Ovary (tissue), 9 donors: Measurements from ENCODE around the gene KIF7. TPM values are rescaled to one million over a fixed set of nuclear protein-coding genes. Genes with fewer than 3 reads are reported as not detected.

Experiments
- DNase-seq, 5 donors: peaks; one replicate each; pipeline ENCODE4 v3.0.0-alpha.2; 2019 to 2020
- H3K27ac ChIP-seq, 2 donors: fragments of 200-600 bp; one replicate each; pipeline versions ENCODE4 v1.5.1 to v1.8.0; 2019 to 2022
- H3K27me3 ChIP-seq: fragments of 200-600 bp; one replicate; pipeline ENCODE4 v1.8.0; 2022
- H3K36me3 ChIP-seq: fragments of 200-600 bp; sonication (generic); one replicate; pipeline ENCODE4 v1.5.1; 2019
- H3K4me1 ChIP-seq: one replicate; pipeline ENCODE4 v1.8.1; 2013; ENCODE audit warnings: mild to moderate bottlenecking, moderate library complexity; ENCODE audit not compliant: insufficient read depth
- H3K4me3 ChIP-seq: fragments of 200-600 bp; sonication (generic); one replicate; pipeline ENCODE4 v1.5.1; 2017
- H3K9me3 ChIP-seq, 2 donors: fragments of 200-600 bp in 1 of 2; sonication (generic) in 1 of 2; one replicate each; pipeline versions ENCODE4 v1.5.1 to v1.8.1; 2013 to 2019; ENCODE audit warnings: mild to moderate bottlenecking in 1 of 2, moderate library complexity in 1 of 2
- EP300 ChIP-seq: sonication (generic); formaldehyde crosslinking; IDR thresholded peaks from one replicate; pipeline ENCODE4 v1.6.1; 2017; ENCODE audit warnings: antibody characterized with exemption
- POLR2A ChIP-seq: fragments of 450-650 bp; IDR thresholded peaks from one replicate; pipeline ENCODE4 v1.6.1; 2017; ENCODE audit warnings: antibody characterized with exemption, mild to moderate bottlenecking, moderate library complexity
- WGBS, 3 donors: extraction: QIAGEN DNeasy Blood & Tissue Kit in 1 of 3; methylation state at CpG; one replicate each; pipeline versions ENCODE4 v1.1.5 to v1.1.7; 2013 to 2017; 5-methylcytosine and 5-hydroxymethylcytosine counted together
- intact Hi-C, 4 donors: fragments of 100-400 bp; cut with DNase I; formaldehyde crosslinking; loops; one replicate each; pipeline versions ENCODE4 v1.11.0 to v1.15.1; 2022 to 2023
- polyA plus RNA-seq, 2 donors: library from polyadenylated mRNA; stranded (reverse); fragments of 200-250 nt in 1 of 2; fragments of 350-450 nt in 1 of 2; fragmentation: Illumina TruSeq in 1 of 2; extraction: RNeasy Lipid Tissue Mini Kit (QIAGEN cat#74804) in 1 of 2; gene quantifications; one replicate each; pipeline ENCODE4 v1.2.3, GENCODE V29; 2013 to 2014
- total RNA-seq, 7 donors: library from RNA; depleted of rRNA in 2 of 7; stranded (reverse); fragments of >200 nt in 2 of 7; fragmentation: NEBNext Ultra II Directional in 3 of 7; extraction: Animal tissue kit (Norgen Biotek cat#: 25700) in 3 of 7; gene quantifications; one replicate each; pipeline versions ENCODE4 v1.1.0 to v1.2.4, GENCODE V29; 2016 to 2023
- TF ChIP-seq, protein P1 (sequence below), 3 donors: fragments of 450-650 bp in 2 of 3; fragments of 200-600 bp in 1 of 3; IDR thresholded peaks; one replicate each; pipeline versions ENCODE4 v1.5.1 to v1.8.0; 2016 to 2022; ENCODE audit warnings: antibody characterized with exemption in 3 of 3, mild to moderate bottlenecking in 1 of 3
- donor health status: DM: no; HTN: no; CAD: no; lungs with moderate emphysema.
- donor health status: DM: no; HTN: no; CAD: no.
- donor health status: Bipolar disorder and iron deficiency.
- donor health status: DM: yes; HTN: yes; CAD: no.
- donor health status: DM: no; HTN: no; CAD: no.
- donor health status: DM: yes; HTN: yes; CAD: no.

The KIF7 gene
- total and polyA plus RNA-seq, 9 donors = 1.5 to 16.3 (median 10.6) TPM

DNA sequence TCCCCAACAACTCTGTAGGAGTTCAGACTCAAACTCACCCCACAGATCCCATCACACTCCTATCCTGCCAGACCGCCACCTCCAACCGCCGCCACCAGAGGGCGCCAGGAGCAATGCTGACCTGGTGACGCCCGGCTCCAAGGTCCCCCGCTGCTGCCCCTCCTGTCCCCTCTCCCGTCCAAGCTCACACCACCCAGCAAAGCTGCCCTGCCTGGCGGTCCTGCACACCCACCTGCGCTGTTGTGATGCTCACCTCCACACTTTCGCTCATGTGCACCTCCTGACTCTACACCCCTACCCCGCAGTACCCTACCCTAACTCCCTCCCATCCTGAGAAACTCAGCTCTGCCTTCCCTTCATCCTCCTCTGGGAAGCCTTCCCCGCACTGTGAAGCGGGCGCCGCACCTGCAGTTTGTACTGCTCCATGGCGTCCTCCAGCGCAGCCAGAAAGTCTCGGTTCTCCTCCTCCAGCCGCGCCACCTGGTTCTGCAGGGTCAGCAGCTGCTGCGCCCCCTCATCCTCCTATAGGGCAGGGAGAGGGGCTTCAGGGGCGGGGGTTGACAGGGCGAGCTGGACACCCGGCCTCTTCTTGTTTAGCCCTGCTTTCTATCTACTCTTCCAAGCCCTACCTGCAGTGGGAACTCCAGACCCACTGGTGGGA lies 7.9 kb downstream of the KIF7 start:
- H3K27me3 ChIP-seq = no peaks in the 10 kb centered on the region
- H3K36me3 ChIP-seq = no peaks in the 10 kb centered on the region
- intact Hi-C loops = loop anchor here in 3 of 4 donors (5.0 to 10.0 kb wide), 2 partner anchors 97 to 100 kb away; no protein-coding TSS in a partner anchor

GRCh38 chr15:89646416-89647141 lies 8.7 kb downstream of the KIF7 start:
- no peaks in the 10 kb centered on the region for H3K27me3 ChIP-seq
- H3K27ac ChIP-seq = no peak overlapping the region
- intact Hi-C loops = loop anchor here in 3 of 4 donors (5.0 to 10.0 kb wide), 2 partner anchors 98 to 101 kb away; no protein-coding TSS in a partner anchor
- peak in 1 of 5 donors; percentile 28 for DNase-seq
- H3K4me3 ChIP-seq = no peak overlapping the region
- peaks cover 5% of the 10 kb centered on the region for H3K4me1 ChIP-seq
- no peaks in the 10 kb centered on the region for H3K36me3 ChIP-seq
- WGBS, 3 donors = 85 to 90% (median 88%) methylated on average over 22 of the region's 22 CpGs
- no peaks in the 10 kb centered on the region for H3K9me3 ChIP-seq
- no peak for TF ChIP-seq POLR2A
- TF ChIP-seq, protein P1, sequence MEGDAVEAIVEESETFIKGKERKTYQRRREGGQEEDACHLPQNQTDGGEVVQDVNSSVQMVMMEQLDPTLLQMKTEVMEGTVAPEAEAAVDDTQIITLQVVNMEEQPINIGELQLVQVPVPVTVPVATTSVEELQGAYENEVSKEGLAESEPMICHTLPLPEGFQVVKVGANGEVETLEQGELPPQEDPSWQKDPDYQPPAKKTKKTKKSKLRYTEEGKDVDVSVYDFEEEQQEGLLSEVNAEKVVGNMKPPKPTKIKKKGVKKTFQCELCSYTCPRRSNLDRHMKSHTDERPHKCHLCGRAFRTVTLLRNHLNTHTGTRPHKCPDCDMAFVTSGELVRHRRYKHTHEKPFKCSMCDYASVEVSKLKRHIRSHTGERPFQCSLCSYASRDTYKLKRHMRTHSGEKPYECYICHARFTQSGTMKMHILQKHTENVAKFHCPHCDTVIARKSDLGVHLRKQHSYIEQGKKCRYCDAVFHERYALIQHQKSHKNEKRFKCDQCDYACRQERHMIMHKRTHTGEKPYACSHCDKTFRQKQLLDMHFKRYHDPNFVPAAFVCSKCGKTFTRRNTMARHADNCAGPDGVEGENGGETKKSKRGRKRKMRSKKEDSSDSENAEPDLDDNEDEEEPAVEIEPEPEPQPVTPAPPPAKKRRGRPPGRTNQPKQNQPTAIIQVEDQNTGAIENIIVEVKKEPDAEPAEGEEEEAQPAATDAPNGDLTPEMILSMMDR (IDR thresholded peaks at IDR 0.05) = no peak
- no peak for TF ChIP-seq EP300

More for the DNA sequence above, 7.9 kb downstream of the KIF7 start:
- WGBS, 3 donors = 56 to 57% (median 57%) methylated on average over 25 of the region's 25 CpGs
- no peak overlapping the region for H3K27ac ChIP-seq
- H3K4me3 ChIP-seq = no peak overlapping the region
- no peaks in the 10 kb centered on the region for H3K9me3 ChIP-seq
- TF ChIP-seq, protein P1 (IDR thresholded peaks at IDR 0.05) = peak; percentile 65 to 89 (median 75)
- no peak for TF ChIP-seq EP300
- TF ChIP-seq POLR2A = no peak
- peak; percentile 66 to 86 (median 82) for DNase-seq
- H3K4me1 ChIP-seq = peaks cover 5% of the 10 kb centered on the region

GRCh38 chr15:89645680-89646079 lies 9.6 kb downstream of the KIF7 start:
- TF ChIP-seq, protein P1 (IDR thresholded peaks at IDR 0.05) = no peak
- H3K4me3 ChIP-seq = no peak overlapping the region
- no peaks in the 10 kb centered on the region for H3K9me3 ChIP-seq
- no peak overlapping the region for H3K27ac ChIP-seq
- no peaks in the 10 kb centered on the region for H3K36me3 ChIP-seq
- intact Hi-C loops = loop anchor here in 3 of 4 donors (5.0 to 10.0 kb wide), 2 partner anchors 99 to 102 kb away; no protein-coding TSS in a partner anchor
- H3K4me1 ChIP-seq = peaks cover 5% of the 10 kb centered on the region
- H3K27me3 ChIP-seq = no peaks in the 10 kb centered on the region
- peak in 2 of 5 donors; percentile 11 to 12 for DNase-seq
- 92 to 98% (median 97%) methylated on average over 6 to 8 of the region's 8 CpGs for WGBS, 3 donors

DNA sequence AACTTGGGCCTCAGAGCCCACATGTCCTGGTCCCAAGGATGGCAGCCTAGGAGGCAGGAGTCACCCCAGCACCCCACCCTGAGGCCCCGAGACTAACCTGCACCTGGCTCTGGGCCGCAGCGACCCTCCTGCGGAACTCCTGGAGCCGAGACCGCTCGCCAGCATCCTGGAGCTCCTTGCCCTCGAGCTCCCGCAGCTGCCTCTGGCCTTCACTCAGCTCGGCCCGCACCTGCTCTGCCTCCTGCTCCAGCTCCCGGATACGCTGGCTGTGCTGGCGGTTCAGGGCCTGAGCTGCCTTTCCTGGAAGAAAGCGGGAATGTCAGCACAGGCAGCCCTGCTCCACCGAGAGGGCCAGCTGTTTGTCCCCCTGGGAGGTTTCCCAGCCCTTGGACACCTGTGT lies 13.2 kb downstream of the KIF7 start:
- intact Hi-C loops = loop anchor here in 1 of 4 donors (10.0 kb wide), 1 partner anchor 103 kb away; no protein-coding TSS in a partner anchor

More for the DNA sequence above, 13.2 kb downstream of the KIF7 start:
- peaks cover 2% of the 10 kb centered on the region for H3K4me1 ChIP-seq
- H3K9me3 ChIP-seq = no peaks in the 10 kb centered on the region
- no peak overlapping the region for H3K27ac ChIP-seq
- H3K27me3 ChIP-seq = no peaks in the 10 kb centered on the region
- DNase-seq = no peak
- no peak overlapping the region for H3K4me3 ChIP-seq
- TF ChIP-seq EP300 = no peak
- TF ChIP-seq, protein P1 (IDR thresholded peaks at IDR 0.05) = no peak
- no peak for TF ChIP-seq POLR2A
- 89 to 95% (median 93%) methylated on average over 16 of the region's 16 CpGs for WGBS, 3 donors
- H3K36me3 ChIP-seq = no peaks in the 10 kb centered on the region
